Pancreas (tissue), 10 donors: ENCODE measurements around the gene BCL11B. TPM values are rescaled to one million over a fixed set of nuclear protein-coding genes. Genes with fewer than 3 reads are reported as not detected.

Experiments
- ATAC-seq, 4 donors: fragments of 200-7000 bp; cut with Tn5 transposase; one replicate each; pipeline versions ENCODE4 v1.8.0 to v1.9.1; 2020; ENCODE audit warnings: mild to moderate bottlenecking in 4 of 4, moderate library complexity in 4 of 4
- DNase-seq, 6 donors: peaks; one replicate each; pipeline ENCODE4 v3.0.0-alpha.2; 2020
- FAIRE-seq: peaks from 2 replicates; lab custom pipeline; 2012; peaks lifted over from hg19 to GRCh38; lab: Jason Lieb, UNC
- H3K27ac ChIP-seq, 4 donors: fragments of 200-600 bp; sonication (generic); 1 replicate in 3 of 4; 2 replicates in 1 of 4; pipeline versions ENCODE4 v1.5.0 to v1.8.0; 2020
- H3K27me3 ChIP-seq, 4 donors: fragments of 200-600 bp; one replicate each; pipeline ENCODE4 v1.8.0; 2021
- H3K36me3 ChIP-seq, 3 donors: fragments of 200-600 bp; sonication (generic) in 1 of 3; one replicate each; pipeline versions ENCODE4 v1.5.0 to v1.8.0; 2020 to 2021
- H3K4me1 ChIP-seq, 3 donors: fragments of 200-600 bp; one replicate each; pipeline ENCODE4 v1.8.0; 2021
- H3K4me3 ChIP-seq, 4 donors: fragments of 200-600 bp; sonication (generic) in 2 of 4; one replicate each; pipeline versions ENCODE4 v1.5.0 to v1.8.0; 2020 to 2021
- H3K9me3 ChIP-seq, 4 donors: fragments of 200-600 bp; one replicate each; pipeline ENCODE4 v1.8.0; 2021
- WGBS, 2 donors: extraction: QIAGEN DNeasy Blood & Tissue Kit; methylation state at CpG; one replicate each; pipeline ENCODE4 v1.1.7; 2013; 5-methylcytosine and 5-hydroxymethylcytosine counted together
- intact Hi-C, 3 donors: fragments of 100-400 bp; cut with DNase I; formaldehyde crosslinking; loops; one replicate each; pipeline versions ENCODE4 v1.11.1 to v1.14.2; 2022
- polyA plus RNA-seq, 2 donors: library from polyadenylated mRNA; stranded (reverse); fragments of 200-250 nt; gene quantifications; one replicate each; pipeline ENCODE4 v1.2.3, GENCODE V29; 2013
- total RNA-seq, 6 donors: library from RNA; stranded (reverse); fragmentation: NEBNext Ultra II Directional in 4 of 6; extraction: Animal tissue kit (Norgen Biotek cat#: 25700) in 4 of 6; gene quantifications; one replicate each; pipeline versions ENCODE4 v1.2.1 to v1.2.4, GENCODE V29; 2021 to 2023
- TF ChIP-seq, protein P1 (sequence below), 4 donors: fragments of 200-600 bp; sonication (generic) in 3 of 4; IDR thresholded peaks; one replicate each; pipeline versions ENCODE4 v1.5.0 to v1.8.0; 2021; ENCODE audit warnings: antibody characterized with exemption in 4 of 4
- donor health status: healthy with polysubstance abuse.
- donor health status: DM: no; HTN: no; CAD: no; lungs with moderate emphysema.
- donor health status: DM: no; HTN: no; CAD: no.
- donor health status: control.
- donor health status: control.
- donor health status: Bipolar disorder and iron deficiency.
- donor health status: DM: yes; HTN: yes; CAD: no.
- donor health status: DM: no; HTN: no; CAD: no.
- donor health status: DM: no; HTN: no; CAD: no.
- donor health status: DM: yes; HTN: yes; CAD: no.

The BCL11B gene
- total and polyA plus RNA-seq, 8 donors, result 0.04 to 0.47 (median 0.27) TPM

DNA sequence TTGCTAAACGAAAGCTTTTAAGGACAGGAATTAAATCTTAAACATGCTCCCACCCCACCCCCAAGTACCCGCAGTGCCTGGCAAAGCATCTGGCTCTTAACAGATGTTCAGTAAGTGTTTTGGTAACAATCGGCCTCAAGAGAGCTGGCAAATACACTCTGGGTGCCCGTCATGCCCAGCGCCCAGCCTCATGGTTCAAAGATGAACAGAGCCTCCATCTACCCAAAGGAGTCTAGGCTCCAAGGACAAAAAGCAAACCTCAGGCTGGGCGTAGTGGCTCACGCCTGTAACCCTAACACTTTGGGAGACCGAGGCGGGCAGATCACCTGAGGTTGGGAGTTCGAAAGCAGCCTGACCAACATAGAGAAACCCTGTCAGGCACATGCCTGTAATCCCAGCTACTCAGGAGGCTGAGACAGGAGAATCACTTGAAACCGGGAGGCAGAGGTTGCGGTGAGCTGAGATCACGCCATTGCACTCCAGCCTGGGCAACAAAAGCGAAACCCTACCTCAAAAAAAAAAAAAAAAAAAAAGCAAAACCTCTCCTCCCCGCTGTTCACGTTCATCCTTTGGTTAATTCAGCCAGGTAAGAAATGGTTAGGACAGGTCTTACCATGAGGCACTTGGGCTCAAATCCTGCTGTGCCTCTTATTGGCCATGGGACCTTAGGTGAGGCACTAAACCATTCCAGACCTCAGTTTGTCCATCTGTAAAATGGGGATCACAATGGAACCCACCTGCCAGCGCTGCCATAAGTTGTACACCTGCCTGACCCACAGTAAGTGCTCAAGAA is 151.3 kb downstream of the BCL11B start:
- DNase-seq (no peak), ATAC-seq (no peak), FAIRE-seq (no peak)
- Histone ChIP-seq H3K27me3 (peaks cover 0 to 7% (median 0%) of the 10 kb centered on the region in 4 donors), H3K36me3 (no peaks in the 10 kb centered on the region), H3K4me1 (no peaks in the 10 kb centered on the region), H3K27ac (no peak overlapping the region), H3K4me3 (no peak overlapping the region), H3K9me3 (no peaks in the 10 kb centered on the region)
- TF ChIP-seq, protein P1, sequence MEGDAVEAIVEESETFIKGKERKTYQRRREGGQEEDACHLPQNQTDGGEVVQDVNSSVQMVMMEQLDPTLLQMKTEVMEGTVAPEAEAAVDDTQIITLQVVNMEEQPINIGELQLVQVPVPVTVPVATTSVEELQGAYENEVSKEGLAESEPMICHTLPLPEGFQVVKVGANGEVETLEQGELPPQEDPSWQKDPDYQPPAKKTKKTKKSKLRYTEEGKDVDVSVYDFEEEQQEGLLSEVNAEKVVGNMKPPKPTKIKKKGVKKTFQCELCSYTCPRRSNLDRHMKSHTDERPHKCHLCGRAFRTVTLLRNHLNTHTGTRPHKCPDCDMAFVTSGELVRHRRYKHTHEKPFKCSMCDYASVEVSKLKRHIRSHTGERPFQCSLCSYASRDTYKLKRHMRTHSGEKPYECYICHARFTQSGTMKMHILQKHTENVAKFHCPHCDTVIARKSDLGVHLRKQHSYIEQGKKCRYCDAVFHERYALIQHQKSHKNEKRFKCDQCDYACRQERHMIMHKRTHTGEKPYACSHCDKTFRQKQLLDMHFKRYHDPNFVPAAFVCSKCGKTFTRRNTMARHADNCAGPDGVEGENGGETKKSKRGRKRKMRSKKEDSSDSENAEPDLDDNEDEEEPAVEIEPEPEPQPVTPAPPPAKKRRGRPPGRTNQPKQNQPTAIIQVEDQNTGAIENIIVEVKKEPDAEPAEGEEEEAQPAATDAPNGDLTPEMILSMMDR (IDR thresholded peaks at IDR 0.05), result no peak
- WGBS, 2 donors, result 58 to 68% methylated on average over 16 to 17 of the region's 17 CpGs
- intact Hi-C loops, result no loop called here

DNA sequence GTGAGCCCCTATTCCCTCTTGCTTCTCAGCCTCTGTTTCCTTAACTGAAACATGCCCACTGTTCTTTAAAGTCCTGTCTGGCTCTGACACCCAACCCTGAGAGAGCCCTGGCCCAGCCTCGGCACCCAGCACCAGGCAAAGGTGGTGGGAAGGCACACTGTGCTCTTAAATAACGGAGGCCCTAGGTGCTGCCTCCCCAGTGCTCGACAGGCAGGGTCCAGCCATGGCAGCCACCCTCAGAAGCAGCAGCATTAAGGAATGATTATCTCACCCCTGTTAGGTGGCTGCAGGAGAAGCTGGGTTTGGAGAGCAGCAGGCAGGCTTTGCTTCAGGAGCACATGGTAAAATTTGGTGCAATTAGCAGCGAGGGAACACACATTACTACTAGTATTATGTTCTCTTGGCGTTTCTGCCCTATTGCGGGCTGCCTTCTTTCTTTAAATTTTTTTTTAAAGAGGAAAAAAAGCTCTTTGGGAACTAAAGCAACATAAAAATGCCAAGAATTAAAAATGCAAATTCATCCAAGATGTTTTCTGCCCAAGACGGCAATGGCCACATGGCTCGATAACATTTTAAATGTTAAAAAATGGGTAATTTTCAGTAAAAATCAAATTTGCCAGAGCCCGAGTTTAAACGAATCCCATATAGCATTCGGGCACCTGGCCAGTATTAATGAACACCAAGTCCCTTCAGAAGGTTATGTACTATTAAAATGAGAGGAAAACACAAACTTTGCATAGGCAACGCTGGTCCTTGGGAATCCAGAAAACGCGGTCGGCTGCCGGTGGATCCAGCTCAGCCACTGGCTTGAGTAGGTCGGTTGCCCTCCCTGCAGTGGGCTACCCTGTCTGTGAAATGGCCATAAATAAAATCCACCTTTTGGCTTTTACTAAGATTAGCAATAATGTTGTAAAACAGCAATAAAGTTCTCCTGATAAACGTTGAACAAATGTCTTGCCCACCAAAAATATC is 152.2 kb downstream of the BCL11B start:
- ATAC-seq (no peak), DNase-seq (no peak), FAIRE-seq (no peak)
- Histone ChIP-seq H3K4me1 (no peaks in the 10 kb centered on the region), H3K4me3 (no peak overlapping the region), H3K27ac (no peak overlapping the region), H3K9me3 (no peaks in the 10 kb centered on the region), H3K36me3 (no peaks in the 10 kb centered on the region), H3K27me3 (peaks cover 0 to 7% (median 0%) of the 10 kb centered on the region in 4 donors)
- intact Hi-C loops, result no loop called here
- TF ChIP-seq, protein P1 (IDR thresholded peaks at IDR 0.05), result no peak
- 62 to 69% methylated on average over 18 of the region's 18 CpGs for WGBS, 2 donors

Other genes starting within 250 kb of the BCL11B start
- 10 to 100 TPM; 24.9 to 32.7 (median 28.3) TPM for gene SETD3, start 208.7 kb upstream of the BCL11B start, total RNA-seq
- gene SETD3, start 208.7 kb upstream of the BCL11B start, polyA plus RNA-seq, result 10 to 100 TPM; 14.0 to 24.5 TPM
- 10 to 100 TPM; 14.0 to 23.4 (median 16.1) TPM for gene CCNK, start 209.2 kb upstream of the BCL11B start, total RNA-seq
- 10 to 100 TPM in 1 of 2 donors, 1 to 10 TPM in 1; 7.9 to 10.0 TPM for gene CCNK, start 209.2 kb upstream of the BCL11B start, polyA plus RNA-seq